ENCODE measurements around the gene DVL2. TPM values are rescaled to one million over a fixed set of nuclear protein-coding genes. Genes with fewer than 3 reads are reported as not detected.

Gene DVL2
- total RNA-seq, 1 experiment from 2014 or later = 75.0 TPM

- peaks cover 12% of the 10 kb centered on the region for H3K27me3 ChIP-seq (ENCODE audit: control insufficient read depth, insufficient read depth, low read length)
- DNase-seq = no peak
- H3K4me3 ChIP-seq (ENCODE audit: insufficient read depth, low read depth, low read length) = no peak overlapping the region
- no peaks in the 10 kb centered on the region for H3K36me3 ChIP-seq (replicated peaks; ENCODE audit: control insufficient read depth, insufficient read depth, low read length)
These were observed 58.0 kb downstream of the DVL2 start for GRCh38 chr17:7176107-7176840.

Other genes with a start within 250 kb of the DVL2 start
- gene ALOX12, start 238.5 kb downstream of the DVL2 start, total RNA-seq (2014; rRNA removed; shearing (Covaris generic)) = 0.35 and 0.63 TPM in 2 replicates
- gene RNASEK, start 221.9 kb downstream of the DVL2 start, total RNA-seq (2014; rRNA removed; shearing (Covaris generic)) = 180 and 238 TPM in 2 replicates
- 4.9 and 8.3 TPM in 2 replicates for gene BCL6B, start 211.5 kb downstream of the DVL2 start, total RNA-seq (2014; rRNA removed; shearing (Covaris generic))
- 0.37 and 0.48 TPM in 2 replicates for gene SLC16A13, start 198.5 kb downstream of the DVL2 start, total RNA-seq (2014; rRNA removed; shearing (Covaris generic))
- gene SLC16A11, start 190.4 kb downstream of the DVL2 start, total RNA-seq (2014; rRNA removed; shearing (Covaris generic)) = 0.24 and 0.37 TPM in 2 replicates
- not detected in 2 replicates for gene CLEC10A, start 154.3 kb downstream of the DVL2 start, total RNA-seq (2014; rRNA removed; shearing (Covaris generic))
- gene ASGR2, start 119.7 kb downstream of the DVL2 start, total RNA-seq (2014; rRNA removed; shearing (Covaris generic)) = not detected in 2 replicates
- gene ASGR1, start 55.1 kb downstream of the DVL2 start, total RNA-seq (2014; rRNA removed; shearing (Covaris generic)) = 12.3 and 15.4 TPM in 2 replicates
- 21.0 and 27.6 TPM in 2 replicates for gene DLG4, start 14.7 kb downstream of the DVL2 start, total RNA-seq (2014; rRNA removed; shearing (Covaris generic))
- 362 and 410 TPM in 2 replicates for gene ACADVL, start 14.6 kb downstream of the DVL2 start, total RNA-seq (2014; rRNA removed; shearing (Covaris generic))
- gene PHF23, start 4.9 kb upstream of the DVL2 start, total RNA-seq (2014; rRNA removed; shearing (Covaris generic)) = 54.9 and 56.2 TPM in 2 replicates
- gene GABARAP, start 7.9 kb upstream of the DVL2 start, total RNA-seq (2014; rRNA removed; shearing (Covaris generic)) = 185 and 231 TPM in 2 replicates
- gene CTDNEP1, start 17.2 kb upstream of the DVL2 start, total RNA-seq (2014; rRNA removed; shearing (Covaris generic)) = 58.8 and 59.9 TPM in 2 replicates
- gene ELP5, start 17.7 kb upstream of the DVL2 start, total RNA-seq (2014; rRNA removed; shearing (Covaris generic)) = 66.4 and 77.4 TPM in 2 replicates
- 30.8 and 40.8 TPM in 2 replicates for gene CLDN7, start 28.0 kb upstream of the DVL2 start, total RNA-seq (2014; rRNA removed; shearing (Covaris generic))
- 3.8 and 6.6 TPM in 2 replicates for gene SLC2A4, start 47.2 kb upstream of the DVL2 start, total RNA-seq (2014; rRNA removed; shearing (Covaris generic))
- 12.2 and 21.8 TPM in 2 replicates for gene YBX2, start 60.1 kb upstream of the DVL2 start, total RNA-seq (2014; rRNA removed; shearing (Covaris generic))
- 865 and 1,116 TPM in 2 replicates for gene EIF5A, start 73.1 kb upstream of the DVL2 start, total RNA-seq (2014; rRNA removed; shearing (Covaris generic))
- 52.8 and 60.2 TPM in 2 replicates for gene GPS2, start 80.8 kb upstream of the DVL2 start, total RNA-seq (2014; rRNA removed; shearing (Covaris generic))
- gene NEURL4, start 94.8 kb upstream of the DVL2 start, total RNA-seq (2014; rRNA removed; shearing (Covaris generic)) = 33.5 and 34.1 TPM in 2 replicates
- gene ACAP1, start 102.0 kb upstream of the DVL2 start, total RNA-seq (2014; rRNA removed; shearing (Covaris generic)) = 17.8 and 34.5 TPM in 2 replicates
- gene KCTD11, start 117.6 kb upstream of the DVL2 start, total RNA-seq (2014; rRNA removed; shearing (Covaris generic)) = 1.1 and 2.2 TPM in 2 replicates
- not detected in 2 replicates for gene TMEM95, start 120.6 kb upstream of the DVL2 start, total RNA-seq (2014; rRNA removed; shearing (Covaris generic))
- 7.0 and 8.9 TPM in 2 replicates for gene TNK1, start 146.6 kb upstream of the DVL2 start, total RNA-seq (2014; rRNA removed; shearing (Covaris generic))
- gene PLSCR3, start 160.0 kb upstream of the DVL2 start, total RNA-seq (2014; rRNA removed; shearing (Covaris generic)) = 26.5 and 27.8 TPM in 2 replicates
- 280 and 385 TPM in 2 replicates for gene TMEM256, start 169.6 kb upstream of the DVL2 start, total RNA-seq (2014; rRNA removed; shearing (Covaris generic))
- 11.6 and 15.7 TPM in 2 replicates for gene NLGN2, start 173.3 kb upstream of the DVL2 start, total RNA-seq (2014; rRNA removed; shearing (Covaris generic))
- not detected in 2 replicates for gene SPEM1, start 185.8 kb upstream of the DVL2 start, total RNA-seq (2014; rRNA removed; shearing (Covaris generic))
- not detected in 2 replicates for gene SPEM2, start 191.1 kb upstream of the DVL2 start, total RNA-seq (2014; rRNA removed; shearing (Covaris generic))
- gene SPEM3, start 194.3 kb upstream of the DVL2 start, total RNA-seq (2014; rRNA removed; shearing (Covaris generic)) = not detected in 2 replicates
- gene TMEM102, start 200.9 kb upstream of the DVL2 start, total RNA-seq (2014; rRNA removed; shearing (Covaris generic)) = 14.5 and 15.8 TPM in 2 replicates
- gene FGF11, start 205.0 kb upstream of the DVL2 start, total RNA-seq (2014; rRNA removed; shearing (Covaris generic)) = 12.5 and 20.7 TPM in 2 replicates
- 6.6 and 6.8 TPM in 2 replicates for gene CHRNB1, start 210.5 kb upstream of the DVL2 start, total RNA-seq (2014; rRNA removed; shearing (Covaris generic))
- 9.0 and 10.4 TPM in 2 replicates for gene ZBTB4, start 245.1 kb upstream of the DVL2 start, total RNA-seq (2014; rRNA removed; shearing (Covaris generic))
- gene SLC35G6, start 246.9 kb upstream of the DVL2 start, total RNA-seq (2014; rRNA removed; shearing (Covaris generic)) = not detected in 2 replicates
- 46.1 and 48.6 TPM in 2 replicates for gene POLR2A, start 249.8 kb upstream of the DVL2 start, total RNA-seq (2014; rRNA removed; shearing (Covaris generic))

Measured in H7 (cell line).